CD4-positive, alpha-beta T cell treated with Interleukin-12 subunit alpha and Interleukin-12 subunit beta, for 1 hour (primary cell): ENCODE measurements around the gene CHI3L1.

Experiments used
- DNase-seq: peaks from one replicate; pipeline ENCODE4 v3.0.0-alpha.2; 2020

The CHI3L1 gene

DNA sequence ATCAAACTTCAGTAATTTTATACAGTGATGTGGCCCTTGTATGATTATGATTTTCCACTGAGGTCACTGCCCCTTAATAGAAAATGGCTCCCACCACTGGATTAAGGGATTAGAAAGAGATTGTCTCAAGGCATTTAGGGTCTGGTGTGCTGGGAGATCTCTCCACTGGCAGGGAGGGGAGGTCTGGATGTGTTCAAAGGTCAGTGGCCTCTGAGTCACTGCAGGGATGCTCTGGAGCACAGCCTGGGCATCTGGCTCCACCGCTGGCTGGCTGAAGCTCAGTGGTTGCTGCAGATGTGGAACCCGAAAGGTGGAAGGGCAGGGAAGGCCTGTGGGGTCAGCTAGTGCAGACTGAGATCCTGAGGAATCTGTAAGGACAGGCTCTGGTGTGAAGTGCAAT, 18.3 kb upstream of the CHI3L1 start:
- DNase-seq, result no peak

DNA sequence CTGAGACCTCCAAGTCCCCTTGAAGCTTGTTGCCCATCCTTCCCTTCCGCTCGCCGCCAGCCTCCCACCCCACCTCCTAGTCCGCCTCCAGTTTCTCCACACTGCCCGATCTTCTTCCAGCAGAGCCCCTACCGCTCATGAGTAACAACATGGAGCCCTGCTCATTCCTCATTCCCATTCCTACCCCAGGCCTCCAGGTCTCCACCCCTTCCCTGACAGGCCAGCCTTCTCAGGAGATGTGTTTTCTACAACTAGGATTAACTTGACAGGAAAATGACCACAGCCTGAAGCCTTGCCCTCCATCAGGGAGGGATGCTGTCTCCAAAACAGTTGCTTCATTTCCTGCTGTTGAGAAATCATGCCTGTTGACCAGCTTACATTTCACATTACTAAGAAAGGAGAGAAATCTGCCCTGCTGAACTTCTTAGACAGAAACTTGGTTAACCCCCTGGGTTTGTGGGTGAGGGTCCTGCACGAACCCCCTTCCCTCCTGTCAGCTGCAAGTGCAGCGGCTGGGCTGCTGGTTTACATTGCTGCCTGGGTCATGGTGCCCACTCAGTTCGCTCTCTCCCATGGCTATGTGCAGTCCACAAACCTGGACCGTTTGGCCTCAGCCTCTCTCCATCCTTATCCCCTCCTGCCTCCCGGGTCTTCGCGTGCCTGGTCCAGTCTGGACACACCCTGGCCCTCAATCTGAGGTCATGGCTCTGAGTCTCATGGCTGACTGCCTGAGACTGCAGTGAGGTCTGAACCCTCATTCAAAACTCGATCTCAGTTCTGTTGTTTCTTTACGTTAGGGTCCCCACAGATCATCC, 16.1 kb upstream of the CHI3L1 start:
- no peak for DNase-seq

GRCh38 chr1:203201516-203202205, 15.2 kb upstream of the CHI3L1 start:
- DNase-seq, result no peak

- no peak for DNase-seq
These were observed 14.4 kb upstream of the CHI3L1 start for GRCh38 chr1:203200916-203201315.

GRCh38 chr1:203199816-203200571, 13.5 kb upstream of the CHI3L1 start:
- no peak for DNase-seq

DNA sequence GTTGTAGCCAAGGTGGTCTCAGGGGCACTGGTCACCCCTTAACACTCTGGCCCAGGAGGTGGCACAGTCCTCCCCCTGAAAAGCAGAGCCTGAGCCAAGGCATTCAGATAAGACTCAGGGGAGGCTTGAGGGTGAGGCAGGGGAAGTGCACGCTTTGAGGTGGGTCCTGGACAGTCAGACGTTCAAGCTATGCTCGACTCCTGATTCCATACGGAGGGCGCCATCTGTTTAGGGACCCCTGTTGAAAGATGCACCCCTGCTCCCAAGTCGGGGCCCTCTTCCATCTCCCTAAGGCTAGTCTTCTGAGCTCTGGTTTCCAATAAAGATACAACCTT, 12.9 kb upstream of the CHI3L1 start:
- DNase-seq, result no peak

DNA sequence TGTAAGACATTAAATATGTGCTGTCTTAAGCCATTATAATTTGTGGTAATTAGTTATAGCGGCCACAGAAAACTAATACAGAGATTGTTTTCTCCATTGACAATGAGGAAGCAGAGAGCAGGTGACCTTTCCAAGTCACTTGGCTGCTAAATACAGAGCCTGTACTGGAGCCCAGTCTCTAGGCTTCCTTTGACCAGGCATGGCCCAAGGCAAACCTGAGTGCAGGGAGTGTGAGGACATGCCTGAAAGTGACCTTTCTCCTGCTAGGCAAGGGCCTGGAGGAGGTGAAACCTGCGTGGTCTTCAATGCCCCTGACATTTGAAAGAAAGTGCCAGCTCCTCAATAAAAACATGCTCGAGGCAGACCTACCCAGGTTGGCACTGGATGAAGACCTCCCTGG, 12.5 kb upstream of the CHI3L1 start:
- no peak for DNase-seq

DNA sequence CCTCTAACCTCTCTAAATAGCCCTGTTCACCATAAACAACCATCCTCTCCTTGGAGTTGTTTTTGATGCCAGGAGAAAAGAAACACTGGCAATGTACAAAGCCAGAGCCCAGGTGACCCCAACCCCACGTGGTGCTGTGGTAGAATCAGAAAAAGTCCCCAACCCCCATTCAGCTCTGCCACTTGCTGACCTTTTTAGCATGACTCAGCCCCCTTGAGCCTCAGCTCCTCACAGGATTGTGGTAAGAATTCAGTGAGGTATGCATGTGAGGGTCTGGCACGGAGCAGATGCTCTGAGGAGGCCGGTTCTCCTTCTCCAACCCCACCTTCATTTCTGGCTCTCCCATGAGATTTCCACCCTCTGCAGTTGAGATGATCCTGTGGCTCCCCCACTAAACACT, 11.1 kb upstream of the CHI3L1 start:
- DNase-seq, result no peak

DNA sequence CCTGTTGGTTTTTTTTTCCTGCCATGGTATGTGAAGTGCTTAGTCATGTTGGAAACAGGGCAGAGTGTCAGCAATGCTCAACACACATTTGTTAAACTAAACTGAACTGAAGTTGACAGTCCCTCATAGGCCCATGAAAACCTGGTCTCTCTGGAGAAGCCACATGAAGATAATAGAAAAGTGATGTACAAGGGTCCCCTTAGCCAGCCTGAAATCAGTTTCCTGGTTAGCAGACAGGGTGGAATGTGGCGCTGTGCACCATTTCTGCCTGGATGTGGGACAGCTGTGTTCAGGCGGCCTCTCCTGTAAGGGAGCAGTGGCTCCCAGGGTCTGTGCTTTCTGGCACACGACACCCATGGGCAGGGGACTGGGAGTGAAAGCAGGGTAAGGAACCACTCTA, 9.9 kb upstream of the CHI3L1 start:
- DNase-seq, result no peak

DNA sequence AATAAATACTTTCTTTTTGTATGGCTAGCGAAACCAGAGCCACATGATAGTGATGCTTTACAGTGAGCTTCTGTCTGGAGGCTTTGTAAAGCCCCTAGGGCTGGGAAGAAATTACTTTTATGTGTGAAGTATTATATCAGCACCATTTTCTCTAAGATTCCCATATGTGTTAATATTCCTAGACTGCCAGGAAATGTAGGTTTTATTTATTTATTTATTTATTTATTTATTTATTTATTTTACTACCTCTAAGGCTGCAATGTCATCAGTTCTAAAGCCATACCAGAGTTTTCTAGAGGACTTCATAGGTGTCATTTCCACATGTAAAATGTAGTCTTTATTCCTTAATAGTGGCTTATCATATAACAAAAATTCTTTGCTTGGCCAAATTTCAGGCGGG, 4.4 kb upstream of the CHI3L1 start:
- no peak for DNase-seq

DNA sequence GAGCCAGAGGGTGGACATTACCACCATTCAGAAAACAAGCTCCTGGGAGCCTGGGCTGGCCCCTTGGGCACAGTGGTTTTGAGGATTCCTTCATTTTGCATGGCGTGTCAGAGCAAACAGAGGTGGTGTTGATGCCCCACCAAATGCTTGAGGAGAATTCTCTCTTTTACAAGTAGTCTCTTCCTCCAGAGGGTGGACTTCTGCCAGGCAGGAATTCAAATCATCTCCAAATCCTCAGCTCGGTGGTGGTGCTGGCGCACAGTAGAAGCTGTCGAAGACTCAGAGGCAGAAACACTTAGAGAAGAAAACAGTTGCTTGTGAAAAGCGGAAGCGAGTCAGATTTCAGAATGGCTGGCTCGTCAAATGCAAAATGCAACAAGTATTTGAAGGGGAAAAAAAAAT, 3.4 kb upstream of the CHI3L1 start:
- DNase-seq, result no peak

- DNase-seq, result no peak
These were observed 2.3 kb upstream of the CHI3L1 start for GRCh38 chr1:203188686-203189232.

GRCh38 chr1:203187689-203188264, 1.3 kb upstream of the CHI3L1 start:
- DNase-seq, result no peak

DNA sequence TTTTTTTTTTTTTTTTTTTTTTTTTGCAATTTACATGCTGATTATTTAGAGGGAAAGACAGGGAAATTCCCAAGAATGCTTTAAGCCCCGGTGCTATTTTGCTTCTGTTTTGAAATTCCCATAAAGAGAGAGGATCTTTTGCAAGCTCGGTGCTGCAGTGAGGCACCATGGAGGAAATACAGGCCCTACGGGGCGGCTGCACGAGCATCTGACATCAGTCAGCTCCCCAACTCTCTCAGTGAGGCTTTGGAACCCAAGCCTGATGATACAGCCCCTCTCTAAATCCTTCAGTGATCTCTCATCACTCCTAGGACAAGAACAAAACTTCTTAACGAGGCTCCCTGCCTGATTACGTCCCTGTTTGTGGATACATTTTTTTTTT, 791 bp upstream of the CHI3L1 start:
- no peak for DNase-seq

DNA sequence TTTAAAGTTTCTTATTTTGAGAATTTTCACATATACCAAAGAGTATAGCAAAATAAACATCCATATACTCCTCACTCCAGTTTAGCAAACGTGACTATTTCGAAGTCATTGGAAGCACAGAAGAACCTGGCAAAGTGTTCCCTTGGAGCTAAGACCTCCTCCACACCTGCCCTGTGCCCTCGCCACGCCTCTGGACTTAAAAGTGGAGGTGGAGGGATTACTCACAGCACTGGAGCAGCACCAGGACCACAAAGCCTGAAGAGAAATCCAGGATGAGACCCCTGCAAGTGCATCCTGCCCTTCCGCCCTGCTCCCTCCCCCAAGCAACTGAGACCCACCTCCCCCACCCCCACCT, 436 bp downstream of the CHI3L1 start:
- DNase-seq, result no peak

- DNase-seq, result no peak
These were observed 919 bp downstream of the CHI3L1 start for GRCh38 chr1:203185585-203185984.

DNA sequence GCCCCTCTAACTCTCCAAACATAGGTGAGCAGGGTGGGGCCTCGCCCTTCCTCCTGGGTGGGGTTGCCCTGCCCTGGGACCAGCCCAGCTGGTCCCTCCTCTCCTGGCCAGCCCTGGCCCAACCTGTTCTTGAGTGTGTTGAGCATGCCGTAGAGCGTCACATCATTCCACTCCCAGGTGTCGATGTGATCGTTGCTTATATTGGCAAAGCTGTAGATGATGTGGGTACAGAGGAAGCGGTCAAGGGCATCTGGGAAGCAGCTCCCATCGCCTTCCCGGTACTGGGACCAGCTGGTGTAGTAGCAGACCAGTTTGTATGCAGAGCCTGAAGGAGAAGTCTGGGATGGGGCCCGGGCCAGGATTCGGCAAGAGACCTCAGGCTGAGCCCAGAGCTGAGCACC, 1.4 kb downstream of the CHI3L1 start:
- no peak for DNase-seq

DNA sequence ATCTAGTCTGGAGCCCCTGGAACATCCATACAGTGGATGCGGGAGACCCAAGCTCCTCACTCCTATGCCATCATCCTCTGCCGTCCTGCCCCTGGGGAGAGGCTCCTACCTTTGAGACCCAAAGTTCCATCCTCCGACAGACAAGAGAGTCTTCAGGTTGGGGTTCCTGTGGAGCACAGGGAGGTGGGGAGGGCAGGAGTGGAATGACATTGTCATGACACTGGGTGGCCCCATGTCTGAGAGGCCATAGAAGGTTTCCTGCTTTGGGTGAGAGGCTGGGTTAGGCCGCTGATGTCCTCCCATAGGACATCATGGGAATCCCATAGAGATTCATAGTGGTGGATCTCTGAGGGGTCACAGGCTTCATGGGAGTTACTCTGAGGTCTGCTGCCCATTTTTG, 2.0 kb downstream of the CHI3L1 start:
- no peak for DNase-seq

GRCh38 chr1:203183828-203184227, 2.7 kb downstream of the CHI3L1 start:
- no peak for DNase-seq

DNA sequence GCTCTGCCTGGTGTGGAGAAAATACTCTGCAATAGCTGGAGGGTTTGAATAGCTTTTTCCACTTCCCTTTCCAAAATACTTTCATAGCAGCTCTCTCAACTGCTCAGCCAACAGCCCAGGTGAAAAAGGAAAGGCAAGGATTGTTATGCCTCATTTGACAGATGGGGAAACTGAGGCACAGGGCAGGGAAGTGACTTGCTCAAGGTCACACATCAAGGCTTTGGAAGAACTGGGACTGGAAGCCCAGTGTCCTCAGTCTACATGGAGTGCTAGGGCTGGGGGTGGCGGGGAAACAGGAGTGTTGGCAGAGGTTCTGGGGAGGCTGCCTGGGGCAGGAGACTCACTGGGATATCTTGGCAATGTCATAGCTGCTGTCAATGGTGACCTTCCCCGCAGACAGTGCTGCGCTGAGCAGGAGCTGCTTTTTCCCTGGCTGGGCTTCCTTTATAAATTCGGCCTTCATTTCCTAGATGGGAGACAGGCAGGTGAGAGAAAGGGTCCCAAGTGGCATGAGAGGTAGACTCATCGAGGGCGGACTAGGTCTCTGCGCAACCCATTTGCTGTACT, 4.0 kb downstream of the CHI3L1 start:
- no peak for DNase-seq

GRCh38 chr1:203181586-203182386, 4.7 kb downstream of the CHI3L1 start:
- no peak for DNase-seq

- DNase-seq, result no peak
These were observed 5.7 kb downstream of the CHI3L1 start for GRCh38 chr1:203180611-203181330.
